NCI-H1105 (cell line): ENCODE measurements around the gene LAMC3.

Experiments used
- DNase-seq: peaks from one replicate; lab custom pipeline; 2025; lab: John Stamatoyannopoulos, UW

The LAMC3 gene

DNA sequence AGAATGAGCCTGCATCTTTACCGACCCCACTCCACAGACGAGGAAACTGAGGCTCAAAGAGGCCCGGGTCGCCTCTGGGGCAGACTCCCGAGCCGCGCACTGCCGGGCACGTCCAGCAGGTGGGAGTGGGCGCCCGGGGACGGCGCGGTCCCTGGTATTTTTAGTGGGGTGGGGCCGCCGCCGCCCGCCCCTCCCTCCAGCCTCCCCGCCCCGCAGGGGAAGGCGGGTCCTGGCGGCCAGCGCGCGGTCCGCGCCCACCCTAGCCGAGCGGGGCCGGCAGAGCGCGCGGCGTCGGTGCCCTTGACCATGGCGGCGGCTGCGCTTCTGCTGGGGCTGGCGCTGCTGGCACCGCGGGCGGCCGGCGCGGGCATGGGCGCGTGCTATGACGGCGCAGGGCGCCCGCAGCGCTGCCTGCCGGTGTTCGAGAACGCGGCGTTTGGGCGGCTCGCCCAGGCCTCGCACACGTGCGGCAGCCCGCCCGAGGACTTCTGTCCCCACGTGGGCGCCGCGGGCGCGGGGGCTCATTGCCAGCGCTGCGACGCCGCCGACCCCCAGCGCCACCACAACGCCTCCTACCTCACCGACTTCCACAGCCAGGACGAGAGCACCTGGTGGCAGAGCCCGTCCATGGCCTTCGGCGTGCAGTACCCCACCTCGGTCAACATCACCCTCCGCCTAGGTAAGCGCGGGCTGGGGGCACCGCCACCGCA lies at the start of gene LAMC3:
LAMC3 (plus strand) TSS at position 266 of the 710 bp plus-strand sequence; CDS start at position 307, 41 bp downstream.
- no peak for DNase-seq

DNA sequence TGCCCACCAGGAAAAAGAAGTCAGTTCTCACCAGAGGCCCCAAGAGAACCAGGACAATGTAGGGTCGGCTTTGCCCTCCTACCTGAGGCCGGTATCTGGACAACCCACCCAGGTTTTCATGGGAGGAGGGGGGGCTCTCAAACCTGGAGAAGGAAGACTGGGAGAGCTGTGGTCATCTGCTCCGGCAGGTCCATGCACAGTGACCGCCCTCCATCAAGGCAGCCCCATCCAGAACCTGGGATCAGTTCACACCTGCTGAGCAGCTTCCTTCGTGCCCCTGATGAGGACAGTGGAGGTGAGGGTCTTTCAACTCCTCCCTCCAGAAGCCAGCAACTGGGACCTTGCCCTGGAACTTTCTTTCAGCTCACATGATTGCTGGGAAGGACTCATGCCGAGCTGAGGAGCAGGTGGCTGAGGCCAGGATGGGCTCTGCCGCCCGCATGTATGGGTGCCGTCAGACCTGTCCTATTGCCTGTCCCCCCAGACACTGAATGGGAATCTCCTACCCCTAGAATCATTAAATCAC lies 49.1 kb upstream of the LAMC3 start:
- no peak for DNase-seq

DNA sequence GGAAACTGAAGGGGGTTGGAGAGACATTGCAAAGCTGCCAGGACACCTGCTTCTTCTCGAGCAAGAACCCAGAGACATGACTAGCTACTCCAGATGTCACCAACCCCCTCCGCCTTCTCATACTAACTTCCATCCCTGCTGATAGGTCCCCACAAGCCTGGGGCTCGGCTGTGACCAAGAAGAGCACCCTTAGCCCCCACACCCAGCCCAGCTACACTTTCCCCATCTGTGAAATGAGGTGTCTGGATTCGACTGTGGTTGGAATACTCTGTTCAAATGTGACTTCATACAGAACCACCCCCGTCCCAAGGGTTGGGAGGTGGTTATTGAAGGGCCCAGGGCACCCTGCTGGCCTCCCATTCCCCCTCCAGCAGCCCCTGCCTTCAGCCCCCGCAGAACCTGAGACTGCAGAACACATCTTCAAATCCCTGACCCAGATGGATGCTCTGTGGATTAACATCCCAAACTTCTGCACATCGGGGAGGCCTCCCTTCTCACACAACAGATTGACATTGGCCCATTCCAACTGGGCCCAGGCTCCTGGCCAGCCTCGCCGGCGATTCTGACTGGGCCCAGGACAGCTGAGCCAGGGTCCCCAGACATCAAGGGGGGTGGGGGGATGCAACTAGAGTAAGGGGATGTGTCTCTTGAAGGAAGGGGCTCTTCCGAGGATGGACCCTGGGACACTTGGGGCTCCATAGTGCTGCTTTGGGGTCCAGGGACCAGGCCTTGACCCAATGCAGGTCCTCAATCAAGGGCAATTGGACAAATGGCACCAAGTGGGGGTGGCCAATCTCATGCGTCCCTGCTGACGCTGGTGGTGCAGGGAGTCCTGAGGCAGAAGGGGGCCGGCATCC lies 48.2 kb upstream of the LAMC3 start:
- DNase-seq: no peak

DNA sequence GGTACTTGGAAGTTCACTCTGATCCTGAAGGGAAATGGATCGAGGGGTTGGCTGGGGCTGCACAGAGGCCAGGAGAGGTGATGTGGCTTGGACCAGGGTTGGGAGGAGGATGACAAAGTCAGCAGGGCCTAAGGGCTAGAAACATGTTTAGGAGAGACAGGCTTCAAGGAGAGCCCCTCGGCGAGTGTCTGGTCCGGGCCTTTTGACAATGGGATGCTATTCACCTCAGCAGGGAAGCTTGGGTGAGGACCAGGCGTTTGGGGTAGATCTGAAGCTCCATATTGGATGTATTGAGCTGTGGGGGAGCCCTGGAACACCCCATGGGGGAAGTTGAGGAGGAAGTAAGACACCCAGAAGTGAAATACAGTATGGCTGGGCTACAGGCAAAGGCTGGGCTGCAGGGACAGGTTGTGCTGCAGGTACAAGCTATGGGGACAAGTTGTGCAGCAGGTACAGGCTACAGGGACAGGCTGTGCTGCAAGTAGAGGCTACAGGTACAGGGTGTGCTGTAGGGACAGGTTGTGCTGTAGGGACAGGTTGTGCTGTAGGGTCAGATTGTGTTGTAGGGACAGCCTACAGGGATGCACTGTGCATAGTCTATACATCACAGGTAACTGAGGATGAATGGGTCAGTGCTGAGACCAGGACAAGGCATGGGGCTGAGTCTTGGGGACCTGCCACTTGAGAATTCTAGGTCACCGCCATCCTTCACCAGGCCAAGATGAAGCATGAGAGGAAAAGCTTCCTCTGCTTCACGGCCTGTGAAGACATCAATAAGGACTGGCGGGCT lies 47.3 kb upstream of the LAMC3 start:
- DNase-seq: no peak

DNA sequence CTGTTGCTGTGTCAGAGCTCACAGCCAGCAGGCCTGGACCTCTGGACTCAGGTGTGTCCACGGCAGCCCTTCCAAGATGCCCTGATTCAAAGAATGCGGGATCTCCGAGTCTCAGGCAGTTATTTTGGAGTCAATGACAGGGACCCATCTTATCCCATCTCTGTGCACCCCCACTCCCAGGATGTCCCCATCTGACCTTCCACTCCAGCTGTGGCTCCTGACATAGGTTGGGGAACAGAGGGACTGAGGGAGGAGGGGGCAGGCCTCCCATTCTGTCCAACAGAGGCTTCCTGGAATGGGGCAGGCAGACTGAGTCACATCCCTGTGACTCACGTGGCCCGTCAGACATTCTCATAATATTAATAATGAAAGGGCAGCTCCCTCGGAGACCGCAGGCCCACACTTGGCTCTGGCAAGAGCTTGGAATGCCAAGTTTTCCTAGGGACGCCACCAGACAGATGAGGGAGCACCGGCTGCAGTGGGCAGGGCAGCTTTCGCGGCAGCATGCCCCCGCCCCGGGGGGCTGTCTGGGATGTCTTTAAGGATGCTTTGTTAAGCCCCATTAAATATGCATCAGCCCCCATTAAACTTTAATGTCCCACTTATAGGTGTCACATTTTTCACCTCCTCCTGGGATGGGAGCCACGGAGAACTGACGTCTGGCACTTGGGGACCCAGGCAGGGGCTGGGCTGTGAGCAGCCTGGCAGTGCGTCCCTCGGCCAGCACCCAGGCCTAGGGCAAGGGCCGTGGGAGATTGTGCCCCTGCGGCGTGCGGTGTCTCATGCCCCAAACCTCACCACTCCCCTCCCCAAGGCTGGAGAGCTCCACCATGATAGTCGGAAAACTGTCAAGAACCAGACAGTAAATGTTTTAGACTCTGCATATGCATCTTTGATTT lies 46.3 kb upstream of the LAMC3 start:
- no peak for DNase-seq

DNA sequence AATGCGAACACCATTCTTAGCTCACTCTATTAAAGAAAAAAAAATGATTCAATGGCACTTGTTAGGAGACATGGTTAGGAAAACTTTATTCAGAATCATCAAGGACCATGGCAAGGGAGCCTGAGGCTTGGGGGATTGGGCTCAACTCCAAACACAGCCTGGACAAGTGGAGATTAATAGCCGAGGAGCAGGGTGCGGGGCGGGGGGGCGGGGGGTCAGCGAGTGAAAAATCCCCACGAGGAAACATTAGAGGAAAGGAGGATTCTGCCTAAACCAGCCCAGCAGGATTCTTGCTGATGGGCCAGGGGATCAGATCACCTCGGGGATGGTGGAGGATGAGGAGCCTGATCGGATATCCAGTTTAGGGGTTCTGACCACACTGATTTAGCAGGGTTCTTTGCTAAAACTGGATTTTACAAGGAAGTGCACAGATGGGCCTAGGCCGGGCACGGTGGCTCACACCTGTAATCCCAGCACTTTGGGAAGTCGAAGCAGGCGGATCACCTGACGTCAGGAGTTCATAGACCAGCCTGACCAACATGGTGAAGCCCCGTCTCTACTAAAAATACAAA lies 45.6 kb upstream of the LAMC3 start:
- no peak for DNase-seq

DNA sequence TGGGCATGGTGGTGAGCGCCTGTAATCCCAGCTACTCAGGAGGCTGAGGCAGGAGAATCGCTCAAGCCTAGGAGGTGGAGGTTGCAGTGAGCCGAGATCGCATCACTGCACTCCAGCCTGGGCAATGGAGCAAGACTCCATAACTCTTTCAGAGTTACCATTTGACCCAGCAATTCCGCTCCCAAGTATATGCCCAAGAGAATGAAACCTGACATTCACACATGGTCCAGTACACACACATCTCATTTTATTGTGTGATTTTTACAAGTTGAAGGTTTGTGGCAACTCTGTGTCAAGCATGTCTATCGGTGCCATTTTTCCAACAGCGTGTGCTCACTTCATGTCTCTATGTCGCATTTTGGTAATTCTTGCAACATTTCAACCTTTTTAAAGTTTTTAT lies 45.1 kb upstream of the LAMC3 start:
- no peak for DNase-seq

DNA sequence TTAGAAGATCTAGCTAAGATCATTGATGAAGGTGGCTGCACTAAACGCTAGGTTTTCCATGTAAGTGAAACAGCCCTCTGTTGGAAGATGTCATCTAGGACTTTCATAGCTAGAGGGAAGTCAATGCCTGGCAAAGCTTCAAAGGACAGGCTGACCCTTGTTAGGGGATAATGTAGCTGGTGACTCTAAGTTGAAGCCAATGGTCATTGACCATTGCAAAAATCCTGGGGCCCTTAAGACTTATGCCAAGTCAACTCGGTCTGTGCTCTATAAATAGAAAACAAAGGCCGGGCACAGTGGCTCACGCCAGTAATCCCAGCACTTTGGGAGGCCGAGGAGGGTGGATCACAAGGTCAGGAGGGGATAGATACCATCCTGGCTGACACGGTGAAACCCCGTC lies 43.3 kb upstream of the LAMC3 start:
- no peak for DNase-seq

DNA sequence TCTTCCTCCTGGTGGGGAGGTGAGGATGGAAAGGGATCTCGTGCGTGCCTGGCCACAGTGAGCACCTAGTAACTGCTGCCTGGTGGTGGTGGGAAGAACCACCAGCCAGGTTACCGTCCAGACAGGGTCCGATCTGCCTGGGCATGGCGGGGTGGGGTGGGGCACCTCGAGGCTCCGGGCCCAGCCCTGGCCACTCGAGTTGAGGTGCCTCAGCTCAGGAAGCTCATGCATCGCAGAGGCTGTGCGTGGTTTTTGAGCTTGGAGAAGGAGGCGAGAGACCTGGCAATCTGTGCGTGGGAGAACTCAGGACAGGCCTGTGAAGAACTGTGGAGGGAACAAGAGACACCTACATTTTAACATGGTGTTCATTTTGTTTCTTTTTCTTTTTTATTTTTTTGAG lies 38.9 kb upstream of the LAMC3 start:
- DNase-seq: no peak

DNA sequence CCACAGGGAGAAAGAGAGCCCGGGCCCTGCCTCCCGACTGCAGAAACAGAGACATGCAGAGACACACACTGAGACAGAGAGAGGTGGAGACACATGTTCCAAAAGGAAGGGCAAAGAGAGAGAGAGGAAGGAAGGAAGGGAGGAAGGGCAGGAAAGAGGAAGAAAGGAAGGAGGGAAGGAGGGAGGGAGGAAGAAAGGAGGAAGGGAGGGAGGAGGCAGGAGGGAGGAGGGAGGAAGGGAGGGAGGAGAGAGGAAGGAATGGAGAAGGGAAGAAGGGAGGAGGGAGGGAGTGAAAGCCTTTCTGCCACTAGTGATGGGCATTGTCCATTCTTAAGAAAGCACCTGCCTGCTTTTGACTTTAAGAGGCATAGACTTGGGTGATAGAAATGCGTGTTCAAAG lies 38.1 kb upstream of the LAMC3 start:
- DNase-seq: no peak

DNA sequence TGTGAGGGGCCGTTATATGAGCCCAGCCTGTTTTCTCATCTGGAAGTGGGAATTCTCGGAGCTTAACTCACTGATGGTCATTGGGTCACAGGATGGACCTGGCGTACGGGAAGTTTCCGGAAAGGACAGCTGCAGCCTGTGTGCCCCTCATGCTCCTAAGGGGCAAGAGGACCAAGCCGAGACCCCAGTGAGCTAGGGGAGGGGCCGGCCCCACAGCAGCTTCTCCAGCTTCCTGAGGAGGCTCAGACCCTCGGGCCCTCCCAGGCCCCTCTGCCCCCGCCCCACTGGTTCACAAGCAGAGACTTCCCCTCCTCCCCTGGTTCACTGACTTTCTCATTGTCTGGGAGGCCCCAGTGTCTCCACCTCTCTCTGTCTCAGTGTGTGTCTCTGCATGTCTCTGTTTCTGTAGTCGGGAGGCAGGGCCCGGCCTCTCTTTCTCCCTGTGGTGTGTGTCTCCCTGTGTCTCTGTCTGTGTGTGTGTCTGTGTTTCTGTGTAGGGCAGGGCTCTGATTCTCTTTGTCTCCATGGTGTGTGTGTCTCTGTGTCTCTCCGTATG lies 37.6 kb upstream of the LAMC3 start:
- no peak for DNase-seq

DNA sequence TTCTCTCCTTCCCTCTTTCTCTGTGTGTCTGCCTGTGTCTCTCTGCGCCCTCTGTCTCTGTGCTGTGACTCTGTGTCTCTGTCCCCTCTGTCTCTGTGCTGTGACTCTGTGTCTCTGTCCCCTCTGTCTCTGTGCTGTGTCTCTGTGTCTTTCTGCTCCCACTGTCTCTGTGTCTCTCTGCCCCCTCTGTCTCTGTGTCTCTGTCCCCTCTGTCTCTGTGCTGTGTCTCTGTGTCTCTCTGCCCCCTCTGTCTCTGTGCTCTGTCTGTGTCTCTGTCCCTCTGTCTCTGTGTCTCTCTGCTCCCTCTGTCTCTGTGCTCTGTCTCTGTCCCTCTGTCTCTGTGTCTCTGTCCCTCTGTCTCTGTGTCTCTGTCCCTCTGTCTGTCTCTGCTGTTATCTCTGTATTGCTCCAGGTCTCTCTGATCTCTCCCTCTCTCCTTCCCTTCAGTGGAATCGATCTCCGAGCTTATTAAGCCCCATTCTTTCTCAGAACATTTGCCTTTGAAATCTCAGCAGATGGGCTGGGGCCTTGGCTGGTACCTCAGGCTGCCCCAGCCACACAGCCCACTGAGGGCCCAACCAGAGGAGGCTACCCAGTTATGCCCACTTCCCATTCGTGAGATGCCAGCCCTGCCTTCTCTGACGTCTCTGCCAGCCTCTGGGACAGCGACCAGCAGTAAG lies 36.6 kb upstream of the LAMC3 start:
- DNase-seq: no peak

DNA sequence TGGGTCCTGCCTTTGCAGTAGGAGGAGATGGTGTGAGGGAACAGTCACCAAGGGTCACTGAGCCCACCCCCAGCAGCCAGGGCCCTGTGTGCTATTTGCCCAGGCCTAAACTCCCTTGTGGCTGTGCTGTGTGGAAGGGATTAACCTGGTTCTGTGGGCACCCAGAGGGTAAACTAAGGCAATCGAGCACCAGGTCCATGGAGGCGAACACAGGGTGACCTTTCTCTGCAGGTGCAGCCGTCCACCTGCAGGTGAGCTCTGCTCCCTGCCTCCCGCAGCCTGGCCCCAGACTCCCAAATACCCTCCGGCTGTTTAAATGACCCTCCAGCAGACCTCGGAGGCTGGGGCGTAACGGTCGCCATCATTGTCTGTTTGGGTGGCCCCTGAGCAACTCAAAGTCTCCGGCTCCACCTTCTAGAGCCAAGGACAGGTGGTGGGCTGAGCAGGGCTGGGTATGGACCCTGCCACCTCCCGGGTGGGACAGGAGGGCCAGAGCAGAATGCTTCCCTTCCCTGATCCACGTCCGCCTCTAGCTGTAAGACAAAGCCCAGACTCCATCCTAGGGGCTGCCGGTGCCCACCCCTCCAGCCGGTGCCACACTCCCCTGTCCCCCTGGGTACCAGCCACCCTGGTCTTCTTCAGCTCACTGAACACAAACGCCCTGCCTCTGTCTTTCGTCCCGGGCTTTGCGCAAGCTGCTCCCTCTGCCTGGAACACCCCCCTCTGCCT lies 35.9 kb upstream of the LAMC3 start:
- no peak for DNase-seq

DNA sequence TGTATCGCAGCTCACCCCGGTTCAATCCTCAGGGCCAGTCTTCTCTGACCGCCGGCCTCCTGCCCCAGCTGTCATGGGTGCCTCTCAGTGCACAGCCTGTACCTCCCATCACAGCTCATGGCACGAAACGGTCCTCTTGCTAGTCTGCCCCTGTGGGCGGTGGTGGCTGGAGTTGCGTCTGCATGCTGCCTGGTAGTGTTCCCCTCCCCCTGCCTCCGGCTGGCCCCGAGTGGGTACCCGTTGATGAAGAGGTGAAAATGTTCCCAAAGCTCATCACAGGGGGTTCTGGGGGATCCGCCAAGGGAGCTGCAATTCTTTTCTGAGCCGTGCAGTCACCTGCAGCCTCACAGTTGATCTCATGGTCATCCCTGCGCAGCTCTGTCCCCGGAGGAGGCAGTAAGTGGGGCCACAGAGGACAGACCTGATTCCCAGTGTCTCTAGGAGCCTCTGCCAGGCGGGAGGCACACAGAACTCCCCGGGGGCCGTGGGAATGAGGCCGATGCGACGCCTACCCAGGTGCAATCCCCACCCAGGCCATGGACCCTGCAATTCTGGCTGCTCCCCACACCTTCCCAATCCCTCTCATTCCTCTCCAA lies 35.2 kb upstream of the LAMC3 start:
- no peak for DNase-seq

DNA sequence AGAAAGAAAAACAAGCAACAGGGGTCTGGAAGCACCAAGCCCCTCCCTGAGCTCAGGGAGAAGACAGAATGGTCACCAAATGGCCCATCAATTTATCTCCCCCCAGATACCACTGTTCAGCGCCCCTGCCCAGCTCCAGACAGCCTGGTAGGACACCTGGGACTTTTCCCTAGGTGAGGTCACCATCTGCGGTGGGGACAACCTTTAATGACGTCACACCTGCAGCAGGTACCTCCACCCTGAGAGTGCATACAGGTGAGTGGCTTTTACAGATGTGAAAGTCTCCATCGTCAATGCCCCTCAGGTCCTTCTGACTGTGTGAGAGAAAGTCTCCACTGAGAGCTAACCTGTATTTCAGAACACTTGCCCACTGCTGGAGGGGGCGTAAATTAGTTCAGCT lies 34.3 kb upstream of the LAMC3 start:
- DNase-seq: no peak

DNA sequence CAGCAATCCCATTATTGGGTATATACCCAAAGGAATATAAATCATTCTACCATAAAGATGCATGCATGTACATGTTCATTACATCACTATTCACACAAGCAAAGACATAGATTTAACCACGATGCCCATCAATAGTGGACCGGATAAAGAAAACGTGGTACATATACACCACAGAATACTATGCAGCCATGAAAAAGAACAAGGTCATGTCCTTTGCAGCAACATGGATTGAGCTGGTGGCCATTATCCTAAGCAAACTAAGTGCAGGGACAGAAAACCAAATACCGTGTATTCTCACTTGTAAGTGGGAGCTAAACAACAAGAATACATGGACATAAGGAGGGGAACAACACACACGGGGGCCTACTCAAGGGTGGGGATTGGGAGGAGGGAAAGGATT lies 33.8 kb upstream of the LAMC3 start:
- DNase-seq: no peak

DNA sequence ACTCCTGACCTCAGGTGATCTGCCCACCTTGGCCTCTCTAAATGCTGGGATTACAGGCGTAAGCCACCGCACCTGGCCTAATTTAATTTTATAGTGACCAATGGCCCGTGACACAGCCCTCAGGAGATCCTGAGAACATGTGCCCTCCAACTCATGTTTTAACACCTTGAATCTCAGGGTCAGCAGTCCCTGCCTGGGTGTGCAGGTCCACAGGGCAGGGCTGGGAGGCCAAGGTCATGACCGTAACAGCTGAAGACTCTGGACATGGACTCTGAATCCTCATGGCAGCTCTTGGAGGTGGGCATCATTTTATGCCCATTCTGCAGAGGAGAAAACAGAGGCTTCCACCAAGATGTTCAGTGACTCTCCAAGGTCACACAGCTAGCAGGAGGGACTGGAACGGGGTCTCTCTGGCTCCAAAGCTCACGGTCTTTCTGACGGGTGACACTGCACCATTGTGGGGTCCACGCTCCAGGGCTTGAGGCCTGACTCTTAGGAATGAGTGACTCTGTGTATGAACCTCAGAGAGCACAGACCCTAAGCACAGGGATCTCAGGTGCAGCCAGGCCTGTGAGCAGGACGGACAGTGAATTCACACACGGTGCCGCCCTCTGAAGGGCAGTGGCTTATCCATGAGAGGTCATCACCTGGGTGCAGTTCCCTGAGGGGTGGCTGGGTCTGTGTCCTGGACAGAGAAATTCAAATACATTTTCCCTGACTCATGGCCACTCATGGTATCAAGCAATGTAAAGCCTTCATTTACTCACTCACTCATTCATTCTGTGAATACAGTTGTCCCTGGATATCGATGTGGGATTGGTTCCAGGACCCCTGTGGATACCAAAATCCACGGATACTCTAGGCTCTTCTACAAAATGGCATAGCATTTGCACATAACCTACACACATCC lies 32.8 kb upstream of the LAMC3 start:
- no peak for DNase-seq

DNA sequence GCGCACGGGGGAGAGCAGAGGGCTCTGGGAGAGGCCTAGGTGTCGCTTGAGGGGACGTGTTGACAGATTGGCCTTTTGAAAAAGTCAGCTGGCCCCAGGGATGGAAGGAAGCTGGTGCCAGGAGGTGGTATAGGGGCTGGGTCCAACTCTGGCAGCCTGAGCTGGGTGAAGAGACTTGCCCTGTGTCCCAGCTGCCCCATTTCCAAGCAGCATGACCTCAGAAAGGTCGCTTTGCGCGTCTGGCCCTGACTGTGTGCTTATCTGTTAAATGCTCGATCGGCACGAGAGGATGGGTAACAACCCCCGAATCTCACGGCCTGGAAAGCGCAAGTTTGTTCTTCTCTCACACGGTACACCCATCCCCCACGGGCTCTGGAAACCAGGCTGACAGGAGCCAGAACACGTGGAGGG lies 31.2 kb upstream of the LAMC3 start:
- DNase-seq: no peak
